HT-29 (cell line): ENCODE results near the gene STEAP1B. TPM values are rescaled to one million over a fixed set of nuclear protein-coding genes. Genes with fewer than 3 reads are reported as not detected.
"Not testable (repeated sequence)": the region's sequence is repeated elsewhere in the genome, so short reads cannot be mapped to it uniquely, and the experiment has no call there.

Experiments used
- DNase-seq: peaks from one replicate; pipeline ENCODE4 v3.0.0-alpha.2; 2015; ENCODE audit warnings: low spot score
- total RNA-seq: library from RNA; depleted of rRNA; stranded (reverse); fragments of >200 nt; shearing (Covaris generic); gene quantifications from 2 replicates; pipeline ENCODE4 v1.2.3, GENCODE V29; 2014

Gene STEAP1B
- total RNA-seq, 1 experiment from 2014 or later: not detected

DNA sequence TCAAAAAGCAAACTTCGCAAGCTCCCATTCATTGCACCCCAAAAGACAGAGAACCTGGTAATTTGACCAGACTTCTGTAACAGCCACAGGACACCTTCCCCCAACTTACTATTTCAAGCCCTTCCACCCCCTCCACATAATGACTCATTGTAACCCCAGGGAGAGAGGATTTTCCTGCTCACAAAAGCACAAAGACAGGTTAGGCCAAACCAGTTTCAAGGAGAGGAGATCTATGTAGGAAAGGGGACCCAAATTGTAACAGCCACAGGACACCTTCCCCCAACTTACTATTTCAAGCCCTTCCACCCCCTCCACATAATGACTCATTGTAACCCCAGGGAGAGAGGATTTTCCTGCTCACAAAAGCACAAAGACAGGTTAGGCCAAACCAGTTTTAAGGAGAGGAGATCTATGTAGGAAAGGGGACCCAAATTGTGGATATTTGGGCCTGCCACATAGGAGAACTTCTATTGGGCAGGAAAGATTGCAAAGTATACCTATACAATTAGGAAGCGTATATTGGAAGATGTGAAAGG is 66.8 kb downstream of the STEAP1B start:
- not testable (repeated sequence) for DNase-seq

DNA sequence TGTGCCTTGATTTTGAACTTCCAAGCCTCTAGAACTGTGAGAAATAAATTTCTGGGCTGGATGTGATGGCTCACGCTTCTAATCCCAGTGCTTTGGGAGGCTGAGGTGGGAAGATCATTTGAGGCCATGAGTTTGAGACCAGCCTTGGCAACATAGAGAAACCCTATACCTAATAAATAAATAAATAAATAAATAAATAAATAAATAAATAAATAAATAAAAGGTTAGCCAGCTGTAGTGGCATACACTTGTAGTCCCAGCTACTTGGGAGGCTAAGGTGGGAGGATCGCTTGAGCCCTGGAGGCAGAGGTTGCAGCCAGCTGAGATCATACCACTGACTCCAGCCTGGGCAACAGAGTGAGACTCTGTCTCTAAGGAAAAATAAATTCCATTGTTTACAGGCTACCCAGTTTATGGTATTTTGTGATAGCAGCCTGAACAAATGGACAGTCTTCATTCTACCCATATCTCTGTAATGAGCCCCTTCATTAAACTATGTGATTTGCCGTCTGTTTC is 67.7 kb downstream of the STEAP1B start:
- no peak for DNase-seq

DNA sequence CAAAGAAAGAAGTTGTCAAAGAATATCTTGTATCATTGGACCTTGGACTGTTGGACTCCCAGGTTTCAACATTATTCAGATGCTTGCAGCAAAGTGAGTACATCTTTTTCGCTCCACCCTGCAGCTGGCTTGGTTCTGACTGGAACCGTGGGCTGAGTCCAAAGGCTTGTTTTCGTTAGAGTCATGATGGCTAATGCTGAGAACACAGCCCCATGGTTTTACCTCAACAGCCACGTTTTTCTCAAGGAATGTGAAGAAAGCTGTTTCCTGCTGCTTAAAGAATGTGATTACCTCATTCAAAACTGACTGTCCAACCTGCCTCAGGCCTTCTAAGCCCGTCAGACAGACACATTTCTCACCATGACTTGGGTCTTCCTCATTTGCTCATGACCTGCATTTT is 69.5 kb downstream of the STEAP1B start:
- peak; percentile 2 for DNase-seq

DNA sequence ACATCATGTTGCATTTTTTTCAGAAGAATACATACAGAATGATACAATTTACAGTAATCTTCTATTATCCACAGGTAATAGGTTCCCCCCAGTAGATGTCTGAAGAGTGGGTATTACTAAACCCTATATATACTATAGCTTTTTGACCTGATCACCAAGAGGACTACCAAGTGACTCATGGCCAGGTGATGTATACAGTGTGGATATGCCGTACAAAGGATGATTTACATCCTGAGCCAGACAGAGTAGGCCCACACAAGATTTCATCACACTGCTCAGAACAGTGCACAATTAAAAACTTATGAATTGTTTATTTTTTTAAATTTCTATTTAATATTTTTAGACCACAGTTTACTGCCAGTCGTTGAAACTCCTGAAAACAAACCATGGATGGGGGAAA is 70.6 kb downstream of the STEAP1B start:
- DNase-seq: no peak

DNA sequence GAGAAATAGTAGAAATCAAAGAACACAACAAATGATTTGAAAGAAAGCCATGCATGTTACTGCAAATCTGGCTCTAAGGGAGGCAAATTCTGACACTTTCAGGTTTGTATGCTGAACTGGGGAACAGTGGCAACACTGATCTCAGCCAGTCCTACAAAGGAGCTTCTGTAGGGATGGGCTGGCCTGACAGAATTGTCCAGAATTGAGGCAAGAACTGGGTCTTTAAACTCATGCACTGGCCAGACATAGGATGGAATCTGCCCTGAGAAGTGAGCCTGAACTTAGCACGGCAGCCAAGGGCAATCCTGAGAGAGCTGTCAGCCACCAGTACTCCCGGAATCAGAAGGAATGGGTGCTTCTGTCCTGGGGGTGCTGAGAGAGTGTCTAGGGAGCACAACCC is 72.1 kb downstream of the STEAP1B start:
- no peak for DNase-seq

DNA sequence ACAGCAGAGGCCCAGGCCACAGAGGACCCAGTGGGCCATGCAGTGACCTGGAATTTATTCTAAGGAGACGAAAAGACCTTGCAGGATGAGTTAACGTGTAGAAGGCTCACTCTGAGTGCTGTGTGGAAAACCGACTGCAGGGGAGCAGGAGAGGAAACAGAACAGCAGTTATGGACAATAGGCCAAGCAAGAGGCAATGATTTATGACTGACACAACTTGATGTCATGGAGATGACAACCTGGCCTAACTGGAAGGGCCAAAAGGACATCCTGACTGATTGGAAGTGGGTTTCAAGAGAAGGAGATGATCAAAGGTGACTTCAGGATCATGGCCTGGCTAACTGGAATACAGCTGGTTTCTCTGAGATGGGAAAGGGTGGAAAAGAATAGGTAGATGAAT is 72.9 kb downstream of the STEAP1B start:
- peak; percentile 25 for DNase-seq

DNA sequence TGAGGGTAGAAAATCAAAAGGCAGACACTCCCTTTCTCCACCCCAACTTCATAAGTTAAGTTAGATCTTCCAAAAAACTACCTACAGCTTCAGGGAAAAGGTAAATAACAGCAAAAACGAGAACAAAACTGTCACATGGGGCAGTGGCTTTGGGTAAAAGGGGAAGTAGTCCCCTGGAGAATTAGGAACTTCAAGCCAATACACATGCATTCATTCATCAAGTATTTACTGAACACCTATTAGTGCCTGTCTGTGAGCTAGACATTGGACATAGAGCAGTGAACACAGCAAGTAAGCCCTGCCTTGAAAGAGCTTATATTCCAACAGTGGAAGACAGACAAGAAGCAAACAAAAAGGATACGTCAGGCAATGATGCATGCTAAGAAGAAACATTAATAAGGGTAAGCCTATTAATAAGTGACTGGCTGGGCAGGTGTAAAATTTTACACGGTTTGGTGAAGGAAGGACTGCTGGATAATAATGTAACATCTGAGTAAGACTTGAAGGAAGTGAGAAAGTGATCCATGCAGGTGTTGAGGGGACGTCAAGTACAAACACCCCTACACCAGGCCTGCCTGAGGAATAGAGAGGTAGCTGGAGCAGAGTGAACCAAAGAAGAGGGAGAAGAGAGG is 73.4 kb downstream of the STEAP1B start:
- DNase-seq: no peak

DNA sequence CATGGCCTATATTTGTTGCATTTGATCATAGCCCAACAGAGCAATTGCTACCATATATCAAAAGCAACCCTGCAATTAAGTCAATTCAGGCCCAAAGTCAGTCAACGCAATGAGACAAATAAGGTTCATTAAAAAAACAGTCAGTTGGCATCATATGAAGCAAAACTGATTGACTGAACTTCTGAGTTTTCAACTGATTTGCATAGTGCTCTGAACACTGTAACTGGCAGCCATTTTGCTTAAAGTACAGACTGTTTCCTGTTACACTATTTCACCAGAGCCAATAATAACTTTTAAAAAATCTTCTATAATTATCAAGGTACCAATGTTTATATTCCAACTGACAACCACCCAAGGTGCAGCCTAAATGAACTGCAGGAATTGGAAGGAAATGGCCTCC is 74.6 kb downstream of the STEAP1B start:
- DNase-seq: no peak

DNA sequence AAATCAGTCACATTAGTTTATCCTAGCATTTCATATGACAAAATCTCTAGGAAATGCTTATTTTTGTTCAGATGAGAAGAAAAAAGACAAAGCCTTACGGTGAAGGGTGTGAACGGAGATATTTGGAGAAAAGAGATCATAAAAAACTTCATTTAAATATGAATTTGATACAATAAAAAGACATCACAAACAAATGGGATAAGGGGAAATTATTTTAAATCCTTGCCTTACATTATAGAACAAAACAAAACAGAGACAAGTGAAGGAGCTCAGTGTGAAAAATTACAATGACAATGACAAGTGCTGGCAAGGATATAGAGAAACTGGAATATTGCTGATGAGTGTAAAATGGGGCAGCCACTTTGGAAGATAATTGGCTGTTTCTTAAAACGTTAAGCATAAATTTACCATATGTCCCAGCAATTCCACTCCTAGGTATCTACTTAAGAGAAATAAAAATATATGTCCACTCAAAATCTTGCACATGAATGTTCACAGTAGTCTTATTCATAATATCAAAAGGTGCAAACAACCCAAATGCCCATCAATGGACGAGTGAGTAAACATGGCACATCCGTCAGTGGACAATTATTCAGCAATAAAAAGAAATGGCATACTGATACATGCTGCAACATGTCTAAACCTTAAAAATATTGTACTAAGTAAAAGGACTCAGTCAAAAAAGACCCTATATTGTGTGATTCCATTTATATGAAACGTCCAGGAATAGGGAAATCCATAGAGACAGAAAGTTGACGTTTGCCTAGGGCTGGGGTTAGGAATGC is 77.0 kb downstream of the STEAP1B start:
- DNase-seq: no peak

DNA sequence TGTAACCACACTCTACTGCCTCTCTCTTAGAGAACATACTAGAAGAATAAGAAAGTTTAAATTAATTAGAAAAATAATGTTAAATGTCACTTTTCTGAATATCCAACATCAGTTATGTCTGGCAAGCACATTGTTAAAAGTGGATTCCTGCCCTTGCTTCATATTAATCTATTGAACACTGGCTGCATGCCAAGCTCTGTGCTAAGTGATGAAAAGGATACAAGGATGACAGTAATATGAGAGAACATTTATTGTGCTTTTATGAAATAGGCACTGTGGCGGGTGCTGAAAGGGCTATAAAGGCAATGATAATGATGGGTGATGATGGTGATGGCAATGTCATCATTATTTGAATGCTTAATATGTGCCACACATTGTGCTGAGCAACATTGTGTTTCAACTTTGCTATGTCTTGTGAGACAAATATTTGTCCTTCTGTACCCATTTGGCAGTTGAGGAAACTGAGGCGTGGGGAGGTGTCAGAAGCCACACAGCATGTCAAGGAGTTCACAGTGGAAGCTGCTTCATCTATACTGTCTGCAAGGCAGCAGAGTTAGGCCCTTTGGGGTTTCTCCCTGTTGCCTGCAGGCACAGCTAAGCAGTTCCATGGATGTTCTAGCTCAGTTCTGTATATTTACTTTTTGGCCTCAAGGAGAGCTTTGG is 78.9 kb downstream of the STEAP1B start:
- DNase-seq: no peak

DNA sequence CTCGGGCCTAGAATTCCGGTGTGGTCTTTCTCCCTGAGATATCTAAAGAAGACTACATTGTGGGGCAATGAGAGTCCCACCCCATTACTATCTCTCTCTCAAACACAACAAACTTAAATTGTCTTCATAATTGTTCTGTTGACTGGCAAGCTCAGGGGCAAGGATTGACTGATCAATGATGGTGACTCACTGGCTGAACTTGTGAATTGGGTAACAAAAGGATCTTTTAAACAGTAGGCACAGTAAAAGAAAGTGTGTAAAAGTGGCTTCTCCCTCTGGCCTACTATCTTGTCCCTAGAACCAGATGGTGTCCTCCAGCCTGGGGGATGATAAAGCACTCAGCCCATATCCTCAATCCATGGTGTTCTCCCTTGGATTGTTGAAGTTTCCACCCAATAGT is 80.0 kb downstream of the STEAP1B start:
- DNase-seq: no peak

DNA sequence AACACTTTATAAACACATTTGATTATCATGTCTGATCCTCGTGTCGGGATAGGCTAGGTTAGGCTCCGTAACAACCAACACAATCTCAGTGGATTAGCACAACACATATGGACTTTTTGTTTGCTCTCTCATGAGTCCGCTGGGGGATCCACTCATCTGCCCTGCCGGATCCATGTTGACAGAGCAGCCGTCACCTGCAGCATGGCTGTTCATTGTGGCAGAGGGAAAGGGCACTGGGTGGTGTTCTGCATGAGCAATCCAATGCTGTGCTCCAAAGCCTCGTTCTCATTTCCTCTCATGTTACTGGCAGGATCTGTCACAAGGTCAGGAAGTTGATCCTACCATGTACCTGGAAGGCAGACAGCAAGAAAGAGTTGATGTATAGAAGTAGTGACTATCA is 80.5 kb downstream of the STEAP1B start:
- DNase-seq: no peak

DNA sequence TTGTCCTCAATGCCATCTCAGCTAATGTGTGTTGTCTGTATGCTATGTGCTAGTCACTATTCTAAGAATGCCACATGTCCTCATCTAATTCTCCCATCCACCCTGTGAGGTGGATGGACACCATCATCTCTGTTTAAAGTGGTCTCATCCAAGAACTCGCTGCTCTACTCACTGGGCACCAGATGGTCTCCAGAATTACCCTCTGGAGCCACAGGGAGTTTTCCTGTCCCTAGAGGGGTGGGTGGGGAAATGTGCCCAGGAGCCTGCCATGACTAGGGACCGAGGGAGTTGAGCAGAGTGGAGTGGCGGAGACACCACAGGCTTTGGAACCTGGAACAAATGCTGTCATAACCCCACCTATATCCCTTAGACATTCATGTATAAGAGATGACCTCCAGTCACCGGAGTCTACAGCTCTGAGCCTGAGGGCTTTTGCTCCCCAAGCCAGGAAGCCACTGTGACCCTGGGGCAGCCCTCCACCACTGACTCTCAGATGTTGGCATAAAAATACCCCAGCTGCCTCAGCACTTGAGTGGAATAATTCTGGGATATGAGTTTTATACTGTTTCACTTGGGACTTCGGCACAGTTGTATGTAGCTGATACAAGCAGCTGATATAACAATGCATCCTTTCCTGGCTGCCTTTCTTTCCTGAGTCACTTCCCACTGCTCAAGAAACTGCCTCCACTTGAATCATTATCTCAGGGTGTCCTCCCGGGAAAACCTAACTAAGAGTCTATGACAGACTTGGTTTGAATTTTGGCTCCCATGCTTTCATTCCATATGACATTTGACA is 81.5 kb downstream of the STEAP1B start:
- no peak for DNase-seq

DNA sequence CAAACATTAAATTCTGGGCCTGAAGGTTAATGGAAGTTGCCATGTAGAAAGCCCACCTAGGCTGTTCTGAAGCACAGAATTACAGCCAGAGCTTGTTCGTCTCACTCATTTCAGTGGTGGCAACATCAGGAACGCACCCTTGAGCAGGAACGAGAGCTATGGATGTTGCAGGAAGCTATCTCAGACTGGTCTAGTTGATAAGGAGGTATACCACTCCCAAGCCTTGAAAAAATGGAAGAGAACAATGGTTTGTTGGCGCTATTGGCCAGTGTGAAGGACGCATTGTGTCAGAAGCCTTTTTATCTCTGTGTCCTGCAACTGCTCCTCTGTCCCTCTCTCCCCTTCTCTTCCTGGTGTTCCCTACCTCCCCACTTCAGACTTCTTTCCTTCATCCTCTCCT is 82.1 kb downstream of the STEAP1B start:
- no peak for DNase-seq

DNA sequence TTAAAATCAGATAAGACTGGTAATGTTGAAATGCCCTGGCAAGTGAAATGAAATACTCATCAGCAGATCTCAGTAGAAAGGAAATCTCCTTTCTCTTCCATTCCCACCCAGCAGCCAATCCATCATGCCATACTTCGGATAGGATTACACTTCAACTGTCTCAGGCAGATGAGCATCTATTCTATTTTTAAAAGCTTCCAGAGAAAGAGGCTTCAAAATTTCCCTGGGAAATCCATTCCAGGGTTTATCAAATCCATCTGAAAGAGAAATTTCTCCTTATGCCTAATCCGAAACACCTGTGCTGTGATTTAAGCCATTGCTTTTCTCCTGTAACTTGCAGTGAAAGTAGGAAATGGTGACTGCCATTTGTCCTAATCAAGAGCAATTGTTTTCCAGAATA is 82.6 kb downstream of the STEAP1B start:
- DNase-seq: no peak

DNA sequence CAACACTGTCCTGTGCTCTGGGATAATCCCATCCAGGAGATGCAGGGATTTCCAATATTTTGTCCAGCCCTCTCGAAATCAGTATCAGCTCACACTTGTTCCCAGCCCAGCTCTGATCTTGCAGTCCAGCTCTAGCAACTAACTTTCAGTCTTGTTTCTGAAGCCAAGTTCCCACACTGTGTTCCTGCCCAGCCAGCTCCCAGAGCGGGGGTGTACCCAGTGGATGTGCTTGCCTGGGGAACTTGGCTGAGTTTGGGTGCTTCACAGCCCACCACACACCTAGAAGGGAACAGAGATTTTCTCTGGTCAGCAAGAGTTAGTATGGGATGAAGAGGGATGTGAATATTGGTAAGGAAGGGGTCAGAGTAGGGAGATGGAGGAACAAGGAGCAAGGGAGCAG is 85.6 kb downstream of the STEAP1B start:
- DNase-seq: no peak

DNA sequence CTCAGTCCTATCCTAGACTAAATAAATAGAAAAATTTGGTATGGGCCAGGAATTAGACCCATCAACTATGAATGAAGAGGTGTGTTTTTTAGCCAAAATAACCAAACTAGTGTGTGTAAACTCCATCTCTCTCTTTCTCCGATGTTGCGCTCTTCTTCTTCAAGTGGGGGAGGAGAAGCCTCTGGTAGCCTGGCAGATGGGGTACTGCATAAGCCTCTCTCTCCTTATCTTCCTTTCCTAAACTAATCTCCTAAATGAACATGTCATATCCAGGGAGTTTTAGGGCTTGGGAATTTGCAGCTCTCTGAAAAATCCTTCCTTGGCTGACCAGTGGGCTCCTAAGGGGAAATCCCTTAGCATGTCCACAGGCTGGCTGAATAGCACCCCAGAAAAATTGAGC is 86.8 kb downstream of the STEAP1B start:
- no peak for DNase-seq

DNA sequence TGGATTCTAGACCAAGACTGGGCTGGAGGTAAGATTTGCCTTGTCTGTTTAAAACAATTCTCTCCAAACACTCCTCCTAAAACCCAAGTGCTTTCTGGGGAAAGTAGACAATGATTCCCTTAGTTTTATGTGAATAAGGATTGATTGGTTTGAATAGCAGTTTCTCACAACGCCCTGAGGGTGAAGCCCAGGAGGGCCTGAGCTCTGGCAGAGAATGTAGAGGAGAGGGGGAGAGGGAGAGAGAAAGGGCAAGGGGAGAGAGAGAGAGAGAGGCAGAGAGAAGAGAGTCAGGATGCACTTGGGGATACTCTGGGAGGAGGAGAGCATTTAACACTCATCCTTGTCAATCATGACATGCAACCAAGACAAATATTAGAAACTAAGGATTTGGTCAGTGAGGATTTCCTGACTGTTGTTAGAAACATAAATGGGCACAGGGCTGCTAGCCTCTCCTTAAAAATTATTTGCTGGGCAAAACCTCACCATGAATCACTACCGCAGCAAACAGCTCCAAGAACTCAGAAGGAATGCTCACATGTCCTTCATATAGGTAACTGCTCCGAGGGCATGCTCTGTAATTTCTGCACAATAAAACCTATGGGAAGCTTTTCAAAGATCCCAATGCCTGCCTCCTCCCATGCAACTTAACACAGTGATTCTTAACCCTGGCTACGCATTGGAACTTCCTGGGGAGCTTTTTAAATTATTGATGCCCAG is 87.9 kb downstream of the STEAP1B start:
- no peak for DNase-seq

DNA sequence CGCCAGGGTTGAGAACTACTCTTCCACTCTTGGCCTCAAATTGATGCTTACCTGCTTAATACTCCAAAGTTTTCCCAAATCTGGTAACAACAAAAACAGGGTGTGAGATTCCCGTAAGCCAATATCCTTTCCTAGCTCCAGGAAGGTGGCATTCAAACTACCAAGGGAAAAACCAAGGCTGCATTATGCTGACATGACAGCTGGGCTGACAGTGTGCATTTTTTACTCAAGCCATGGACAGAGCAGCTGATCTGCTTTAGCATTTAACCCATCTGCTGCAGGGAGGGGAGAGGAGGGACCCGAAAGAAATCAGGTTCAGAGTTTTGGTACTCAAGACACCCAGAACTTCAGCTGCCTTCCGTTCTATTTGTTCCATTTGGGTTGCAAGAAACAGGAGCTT is 93.3 kb downstream of the STEAP1B start:
- no peak for DNase-seq

DNA sequence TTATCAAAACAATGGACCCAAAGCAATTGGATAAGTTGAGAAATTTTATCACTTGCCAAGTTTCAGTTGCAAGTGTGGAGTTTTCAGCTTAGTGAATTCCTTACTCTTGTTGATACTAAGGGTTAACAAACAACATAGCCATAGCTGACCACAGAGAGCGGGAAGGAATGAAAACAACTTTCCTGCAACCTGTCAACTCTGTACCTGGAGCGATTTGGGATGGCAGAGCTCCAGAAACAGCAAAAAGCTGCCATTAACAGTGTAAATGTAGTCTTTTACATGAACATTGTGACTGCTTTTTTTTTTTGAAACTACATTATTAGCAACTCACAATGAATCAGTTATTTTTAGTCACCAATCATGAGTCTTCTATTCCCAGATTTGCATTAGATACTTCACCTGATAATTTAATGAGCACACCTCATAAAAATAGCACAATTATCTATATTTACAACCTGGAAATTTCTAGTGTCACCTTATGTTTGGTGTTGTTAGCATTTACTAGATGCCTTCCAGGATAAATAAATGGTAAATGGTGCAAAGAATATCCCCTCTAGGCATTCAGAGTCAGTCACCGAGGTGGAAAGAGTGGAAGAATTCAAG is 95.5 kb downstream of the STEAP1B start:
- no peak for DNase-seq

DNA sequence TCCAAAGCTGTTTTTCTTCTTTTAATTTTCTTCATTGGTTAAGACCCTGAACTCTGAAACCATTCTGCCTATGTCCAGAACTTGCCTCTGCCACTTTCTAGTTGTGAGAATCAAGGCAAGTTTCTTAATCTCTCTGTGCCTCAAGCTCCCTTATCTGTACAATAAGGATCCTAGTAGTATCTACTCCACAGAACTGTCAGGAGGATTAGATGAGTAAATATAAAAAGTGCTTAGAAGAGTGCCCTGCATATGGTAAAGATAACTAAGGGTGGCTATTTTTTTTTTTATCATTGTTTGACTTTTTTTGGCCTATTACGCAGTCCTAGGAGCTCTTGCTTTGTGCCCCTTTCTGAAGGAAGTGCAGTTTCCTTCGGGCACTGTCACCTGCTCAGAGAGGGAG is 96.6 kb downstream of the STEAP1B start:
- DNase-seq: no peak
